ENCODE results near the gene PAX8.

PAX8 gene

GRCh38 chr2:113264713-113265403, 13.9 kb downstream of the PAX8 start:
- no peak for DNase-seq

GRCh38 chr2:113263546-113263945, 15.2 kb downstream of the PAX8 start:
- no peak for DNase-seq

- no peak for DNase-seq
Measured at GRCh38 chr2:113260991-113261390, 17.7 kb downstream of the PAX8 start.

GRCh38 chr2:113258471-113259147, 20.1 kb downstream of the PAX8 start:
- DNase-seq: no peak

- no peak for DNase-seq
Measured at GRCh38 chr2:113257516-113258264, 21.0 kb downstream of the PAX8 start.

GRCh38 chr2:113255140-113256070, 23.3 kb downstream of the PAX8 start:
- no peak for DNase-seq

- DNase-seq: no peak
Measured at GRCh38 chr2:113253453-113253852, 25.3 kb downstream of the PAX8 start.

GRCh38 chr2:113252047-113252590, 26.6 kb downstream of the PAX8 start:
- DNase-seq: no peak

- DNase-seq: no peak
Measured at GRCh38 chr2:113251118-113251517, 27.6 kb downstream of the PAX8 start.

- peak; percentile 60 for DNase-seq
Measured at GRCh38 chr2:113248997-113249770, 29.5 kb downstream of the PAX8 start.

- no peak for DNase-seq
Measured at GRCh38 chr2:113246606-113247005, 32.1 kb downstream of the PAX8 start.

GRCh38 chr2:113245276-113245711, 33.4 kb downstream of the PAX8 start:
- no peak for DNase-seq

GRCh38 chr2:113242327-113242726, 36.4 kb downstream of the PAX8 start:
- no peak for DNase-seq

- no peak for DNase-seq
Measured at GRCh38 chr2:113240915-113241911, 37.5 kb downstream of the PAX8 start.

GRCh38 chr2:113240150-113240914, 38.4 kb downstream of the PAX8 start:
- peak; percentile 56 for DNase-seq

GRCh38 chr2:113238871-113239839, 39.6 kb downstream of the PAX8 start:
- no peak for DNase-seq

GRCh38 chr2:113237604-113238160, 41.0 kb downstream of the PAX8 start:
- no peak for DNase-seq

Measured in midbrain (tissue), 1 donor.